Upper lobe of right lung (tissue), 1 donor: Measurements from ENCODE around the gene LONRF2. TPM values are rescaled to one million over a fixed set of nuclear protein-coding genes. Genes with fewer than 3 reads are reported as not detected.

ENCODE experiments used
- ATAC-seq: fragments of 200-7000 bp; cut with Tn5 transposase; one replicate; pipeline ENCODE4 v1.9.1; 2020; ENCODE audit warnings: mild to moderate bottlenecking, moderate library complexity
- DNase-seq: peaks from one replicate; pipeline ENCODE4 v3.0.0-alpha.2; 2020
- H3K27ac ChIP-seq: fragments of 200-600 bp; one replicate; pipeline ENCODE4 v1.8.0; 2022
- H3K27me3 ChIP-seq: fragments of 200-600 bp; one replicate; pipeline ENCODE4 v1.8.0; 2022; ENCODE audit warnings: mild to moderate bottlenecking
- H3K36me3 ChIP-seq: fragments of 200-600 bp; one replicate; pipeline ENCODE4 v1.8.0; 2022
- H3K4me1 ChIP-seq: fragments of 200-600 bp; one replicate; pipeline ENCODE4 v1.8.0; 2022
- H3K4me3 ChIP-seq: fragments of 200-600 bp; one replicate; pipeline ENCODE4 v1.8.0; 2022; ENCODE audit warnings: mild to moderate bottlenecking
- H3K9me3 ChIP-seq: fragments of 200-600 bp; one replicate; pipeline ENCODE4 v1.8.0; 2022
- CTCF ChIP-seq: fragments of 200-600 bp; IDR thresholded peaks from one replicate; pipeline ENCODE4 v1.8.0; 2022; ENCODE audit warnings: antibody characterized with exemption
- intact Hi-C: fragments of 100-400 bp; cut with DNase I; formaldehyde crosslinking; loops from one replicate; pipeline ENCODE4 v1.11.0; 2022
- total RNA-seq: library from RNA; stranded (reverse); fragmentation: NEBNext Ultra II Directional; extraction: Animal tissue kit (Norgen Biotek cat#: 25700); gene quantifications from one replicate; pipeline ENCODE4 v1.2.1, GENCODE V29; 2021
- donor health status: DM: no; HTN: yes; CAD: no; lungs with severe emphysema.

The LONRF2 gene
- total RNA-seq, 1 donor from 2014 or later: 4.2 TPM

DNA sequence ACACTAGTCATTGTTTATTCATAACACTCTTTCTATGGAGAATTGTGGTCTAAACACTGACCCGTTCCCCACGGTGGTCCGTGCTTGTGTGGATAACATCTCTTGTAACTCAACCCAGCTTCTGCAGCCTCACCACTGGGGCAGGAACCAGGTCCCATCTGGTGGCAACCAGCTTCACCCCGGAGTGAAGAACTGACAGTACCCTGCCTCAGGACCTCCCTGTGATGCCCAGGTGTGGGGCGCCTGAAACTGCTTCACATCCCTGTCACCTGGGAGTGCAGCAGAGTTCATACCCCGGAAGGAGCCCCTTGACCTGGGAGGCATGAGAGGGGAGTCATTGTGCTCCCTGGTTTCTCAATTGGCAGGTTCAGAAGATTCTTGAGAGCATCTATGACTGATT lies 81.1 kb downstream of the LONRF2 start:
- intact Hi-C loops: no loop called here
- TF ChIP-seq CTCF: no peak
- Histone ChIP-seq H3K27me3 (no peaks in the 10 kb centered on the region), H3K36me3 (no peaks in the 10 kb centered on the region), H3K4me1 (peaks cover 11% of the 10 kb centered on the region), H3K9me3 (no peaks in the 10 kb centered on the region), H3K27ac (no peak overlapping the region), H3K4me3 (no peak overlapping the region)
- ATAC-seq (no peak), DNase-seq (no peak)

GRCh38 chr2:100240386-100240785 lies 81.9 kb downstream of the LONRF2 start:
- Histone ChIP-seq H3K4me1 (peaks cover 11% of the 10 kb centered on the region), H3K4me3 (no peak overlapping the region), H3K9me3 (no peaks in the 10 kb centered on the region), H3K27me3 (no peaks in the 10 kb centered on the region), H3K36me3 (no peaks in the 10 kb centered on the region), H3K27ac (no peak overlapping the region)
- ATAC-seq (no peak), DNase-seq (no peak)
- intact Hi-C loops: no loop called here
- TF ChIP-seq CTCF: no peak

DNA sequence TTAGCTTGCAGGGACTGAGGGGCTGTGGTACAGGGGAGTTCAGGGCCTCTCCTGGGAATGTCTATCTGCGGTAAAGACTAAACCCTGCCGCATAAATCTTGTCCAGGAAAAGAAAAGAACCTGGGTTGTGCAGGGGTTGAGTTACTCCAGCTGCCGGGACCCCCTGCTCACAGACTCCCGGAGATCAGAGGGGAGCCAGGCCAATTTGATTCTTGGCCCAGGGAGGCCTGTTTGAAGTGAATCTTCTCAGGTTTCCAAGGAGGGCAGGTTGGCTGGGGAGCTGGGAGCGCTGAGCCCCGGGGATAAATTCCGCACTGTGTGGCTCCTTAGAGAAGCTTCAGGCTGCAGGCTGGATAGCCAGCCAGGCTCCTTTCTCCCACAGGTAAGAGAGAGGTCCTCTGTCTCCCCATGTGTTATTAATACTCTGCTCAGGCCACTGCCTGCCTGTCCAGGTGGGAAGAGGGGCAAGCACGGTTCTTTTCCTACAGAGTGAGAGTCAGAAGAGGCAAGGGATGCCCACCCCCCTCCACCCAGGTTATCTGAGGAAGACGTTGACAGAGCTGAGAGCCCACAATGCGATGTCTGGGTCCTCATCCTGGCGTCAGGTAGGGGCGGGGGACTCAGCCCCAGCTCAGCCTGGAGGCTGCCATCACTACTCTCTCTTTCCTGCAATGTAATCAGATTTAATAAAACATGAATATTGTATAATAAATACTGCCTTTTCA lies 82.7 kb downstream of the LONRF2 start:
- Histone ChIP-seq H3K9me3 (no peaks in the 10 kb centered on the region), H3K27ac (no peak overlapping the region), H3K4me3 (no peak overlapping the region), H3K4me1 (peaks cover 11% of the 10 kb centered on the region), H3K27me3 (no peaks in the 10 kb centered on the region), H3K36me3 (no peaks in the 10 kb centered on the region)
- intact Hi-C loops: no loop called here
- DNase-seq: no peak
- no peak for ATAC-seq
- TF ChIP-seq CTCF: no peak

GRCh38 chr2:100238471-100238870 lies 83.8 kb downstream of the LONRF2 start:
- Histone ChIP-seq H3K36me3 (no peaks in the 10 kb centered on the region), H3K27ac (no peak overlapping the region), H3K4me1 (peaks cover 11% of the 10 kb centered on the region), H3K27me3 (no peaks in the 10 kb centered on the region), H3K4me3 (no peak overlapping the region), H3K9me3 (no peaks in the 10 kb centered on the region)
- ATAC-seq (no peak), DNase-seq (no peak)
- intact Hi-C loops: no loop called here
- no peak for TF ChIP-seq CTCF

GRCh38 chr2:100237770-100238169 lies 84.5 kb downstream of the LONRF2 start:
- Histone ChIP-seq H3K9me3 (no peaks in the 10 kb centered on the region), H3K4me1 (peaks cover 8% of the 10 kb centered on the region), H3K27ac (no peak overlapping the region), H3K27me3 (no peaks in the 10 kb centered on the region), H3K4me3 (no peak overlapping the region), H3K36me3 (no peaks in the 10 kb centered on the region)
- DNase-seq: no peak
- ATAC-seq: peak; percentile 26
- intact Hi-C loops: no loop called here
- TF ChIP-seq CTCF: no peak

GRCh38 chr2:100237163-100237562 lies 85.1 kb downstream of the LONRF2 start:
- no peak for DNase-seq
- H3K4me1 ChIP-seq: peaks cover 2% of the 10 kb centered on the region
- intact Hi-C loops: no loop called here
- no peak overlapping the region for H3K27ac ChIP-seq
- H3K4me3 ChIP-seq: no peak overlapping the region
- no peaks in the 10 kb centered on the region for H3K27me3 ChIP-seq
- no peak for ATAC-seq
- no peak for TF ChIP-seq CTCF
- H3K9me3 ChIP-seq: no peaks in the 10 kb centered on the region
- no peaks in the 10 kb centered on the region for H3K36me3 ChIP-seq
